HS-5 (cell line): ENCODE measurements around the gene ALS2.
"Not testable (repeated sequence)": the region's sequence is repeated elsewhere in the genome, so short reads cannot be mapped to it uniquely, and the experiment has no call there.

Source experiments
- DNase-seq: peaks from one replicate; pipeline ENCODE4 v3.0.0-alpha.2; 2012; ENCODE audit warnings: low read depth

The ALS2 gene

GRCh38 chr2:201674794-201675193, 105.9 kb downstream of the ALS2 start:
- DNase-seq: no peak

- DNase-seq: no peak
These were observed 106.4 kb downstream of the ALS2 start for GRCh38 chr2:201674298-201674697.

DNA sequence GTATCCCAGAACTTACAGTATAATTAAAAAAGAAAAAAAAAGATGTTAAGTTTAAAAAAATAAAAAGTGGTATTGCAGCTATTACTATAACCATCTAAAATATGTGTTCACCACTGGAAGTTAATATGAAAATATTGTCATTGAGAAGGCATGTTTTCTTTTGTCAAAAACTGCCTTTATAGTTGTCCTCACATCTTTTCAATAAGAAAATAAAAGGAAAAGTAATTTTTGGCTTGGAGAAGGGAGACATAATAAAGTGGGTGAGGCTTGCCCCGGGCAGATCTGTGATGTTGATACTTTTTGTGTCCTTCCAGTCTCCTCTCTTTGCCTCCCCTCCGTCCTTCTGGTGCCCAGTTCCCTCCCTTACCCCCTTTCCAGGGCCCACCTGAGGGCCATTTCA, 107.2 kb downstream of the ALS2 start:
- DNase-seq: no peak

GRCh38 chr2:201671205-201671604, 109.5 kb downstream of the ALS2 start:
- DNase-seq: not testable (repeated sequence)

- DNase-seq: no peak
These were observed 110.9 kb downstream of the ALS2 start for GRCh38 chr2:201669865-201670264.

DNA sequence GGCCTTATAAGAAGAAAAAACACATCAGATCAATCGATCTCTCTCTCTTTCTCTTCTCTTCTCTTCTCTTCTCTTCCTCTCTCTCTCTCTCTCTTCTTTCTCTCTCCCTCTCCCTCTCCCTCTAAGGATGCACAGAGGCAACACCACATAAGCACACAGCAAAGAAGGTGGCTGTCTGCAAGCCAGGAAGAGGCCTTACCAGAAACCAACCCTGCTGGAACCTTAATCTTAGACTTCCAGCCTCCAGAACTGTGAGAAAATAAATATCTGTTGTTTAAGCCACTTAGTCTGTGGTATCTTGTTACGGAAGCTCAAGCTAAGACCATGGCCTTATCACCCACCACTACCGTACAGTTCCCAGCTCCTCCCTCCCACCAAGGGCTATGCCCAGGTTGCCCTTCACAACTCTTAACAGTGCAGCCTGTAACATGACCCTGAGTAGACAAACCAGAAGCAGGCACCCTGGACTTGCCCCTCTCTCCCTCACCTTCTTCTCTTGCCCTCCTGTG, 112.3 kb downstream of the ALS2 start:
- DNase-seq: no peak

DNA sequence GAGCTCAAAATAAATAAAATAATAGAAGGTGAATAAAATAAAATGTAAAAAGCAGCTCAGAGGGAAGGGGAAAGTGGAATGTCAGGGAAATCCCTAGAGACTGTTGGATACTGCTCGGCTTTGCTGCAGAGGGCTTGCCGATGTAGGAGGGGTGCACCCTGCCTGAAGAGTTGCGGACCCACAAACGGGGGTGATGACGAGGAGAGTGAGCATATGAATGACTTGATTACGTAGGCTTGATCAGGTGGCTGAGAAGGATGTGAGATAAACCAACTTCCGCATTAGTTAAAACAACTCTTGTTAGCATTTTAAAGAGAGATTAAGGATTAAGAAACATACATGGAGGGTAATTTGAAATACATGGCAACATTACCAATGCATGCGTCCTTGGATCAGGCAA, 116.4 kb downstream of the ALS2 start:
- DNase-seq: no peak

DNA sequence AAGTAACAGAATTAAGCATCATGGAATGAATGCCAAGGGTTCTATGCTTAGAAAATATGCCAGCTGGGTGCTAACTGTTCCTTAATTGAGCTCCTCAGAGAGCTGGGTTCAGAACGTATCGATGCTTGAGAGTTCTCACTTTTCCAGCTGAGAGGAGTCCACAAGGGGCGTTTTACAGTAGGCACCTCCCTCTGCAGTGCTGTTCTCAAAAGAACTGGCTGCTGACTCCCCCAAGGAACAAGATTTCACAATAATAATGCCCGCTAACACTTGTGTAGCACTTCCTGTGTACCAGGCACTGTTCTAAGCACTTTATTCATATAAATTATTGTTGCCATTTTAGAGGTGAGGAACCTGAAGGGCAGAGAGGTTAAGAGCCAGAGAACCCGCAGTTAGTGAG, 119.4 kb downstream of the ALS2 start:
- no peak for DNase-seq

DNA sequence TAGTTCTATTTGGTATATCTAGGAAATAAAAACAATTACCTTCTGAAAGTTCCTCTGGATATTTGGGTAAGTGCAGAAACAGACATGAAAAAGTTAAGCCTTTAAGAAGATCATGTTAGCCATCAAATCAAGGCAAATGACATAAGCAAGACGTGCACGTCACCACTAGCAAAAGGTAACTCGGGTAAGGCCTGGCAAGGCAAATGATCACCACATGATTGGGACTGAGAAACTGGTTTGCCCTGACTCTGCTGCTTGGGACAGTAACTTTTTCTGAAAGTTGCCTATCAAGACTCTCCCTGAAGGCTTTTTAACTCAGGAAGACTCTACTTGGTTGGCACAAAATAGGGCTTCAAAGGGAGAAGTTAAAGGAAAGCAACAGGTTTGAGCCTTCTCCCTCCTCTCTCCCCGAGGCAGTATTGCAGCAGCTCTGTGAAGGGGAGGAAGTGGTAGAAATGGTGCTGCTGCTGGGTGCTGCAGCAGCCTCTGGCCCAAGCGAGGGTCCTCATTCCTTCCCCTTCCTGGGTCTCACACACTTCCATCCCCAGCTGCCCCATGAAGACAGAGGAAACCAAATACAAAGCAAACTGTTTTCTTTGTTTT, 120.3 kb downstream of the ALS2 start:
- no peak for DNase-seq

DNA sequence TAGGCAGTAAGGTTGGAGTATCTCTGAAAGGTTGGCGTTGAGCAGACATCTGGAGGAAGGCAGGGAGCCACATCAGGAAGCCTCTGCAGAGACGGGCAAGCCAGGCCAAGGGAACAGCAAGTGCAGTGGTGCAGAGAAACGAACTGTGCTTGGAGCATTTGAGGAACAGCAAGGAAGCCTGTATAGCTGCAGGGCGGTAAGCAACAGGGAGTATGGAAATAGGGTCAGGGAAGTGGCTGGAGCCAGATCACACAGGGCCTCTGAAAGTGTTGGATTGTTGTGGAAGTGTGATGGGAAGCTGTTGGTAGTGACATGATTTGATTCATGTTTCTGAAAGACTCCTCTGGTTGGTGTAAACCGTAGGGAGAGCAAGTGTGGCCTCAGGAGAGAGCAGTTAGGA, 124.0 kb downstream of the ALS2 start:
- no peak for DNase-seq

DNA sequence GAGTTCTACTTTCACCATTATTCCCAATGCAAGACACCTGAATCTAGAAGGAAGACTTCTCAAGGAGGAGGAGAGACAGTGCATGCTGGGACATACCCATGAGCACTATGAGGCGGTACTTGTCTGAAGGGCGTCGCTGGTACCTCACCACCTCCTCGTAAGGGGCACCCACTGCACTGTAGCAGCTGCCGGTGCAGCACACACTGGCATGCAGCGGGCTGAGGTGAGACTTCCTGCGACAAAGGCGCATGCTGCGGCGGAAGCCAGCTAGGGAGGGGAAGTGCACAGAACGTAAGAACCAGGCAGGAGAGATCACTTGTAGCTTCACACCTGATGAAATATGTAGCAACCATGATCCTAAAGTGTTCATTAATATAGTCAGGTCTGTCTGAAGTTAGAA, 124.6 kb downstream of the ALS2 start:
- no peak for DNase-seq

GRCh38 chr2:201654616-201655384, 125.9 kb downstream of the ALS2 start:
- DNase-seq: peak; percentile 91

DNA sequence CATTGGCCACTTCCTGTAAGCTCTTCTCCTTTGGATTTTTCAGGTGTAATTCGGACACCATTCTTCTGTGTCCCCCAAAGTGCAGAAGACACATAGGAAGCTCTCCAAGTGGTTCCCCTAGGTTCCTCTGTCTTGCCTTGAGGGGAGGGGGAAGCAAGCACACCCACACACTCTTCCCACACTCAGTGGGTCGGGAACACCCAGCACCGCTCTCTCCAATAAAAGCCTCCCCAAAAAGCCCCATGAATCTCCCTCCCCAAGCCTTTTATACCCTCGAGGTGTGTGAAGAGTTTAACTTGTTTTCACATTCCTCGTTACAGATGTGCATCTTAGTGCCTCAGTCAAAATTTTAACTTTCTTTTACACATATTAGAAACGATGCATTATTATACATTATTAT, 127.5 kb downstream of the ALS2 start:
- DNase-seq: no peak
